OCI-LY7 (cell line): ENCODE results near the gene ZCCHC10.

ENCODE experiments used
- EZH2phosphoT487 ChIP-seq: fragments of 200-600 bp; sonication (generic); IDR thresholded peaks from 2 replicates; pipeline ENCODE4 v1.6.1; 2018; ENCODE audit warnings: low read depth, borderline replicate concordance, mild to moderate bottlenecking, mixed run types, antibody characterized with exemption, low read length, moderate library complexity, mixed read lengths
- TF ChIP-seq, protein P1 (sequence below): fragments of 200-600 bp; sonication (generic); conservative IDR thresholded peaks from 2 replicates; pipeline ENCODE4 v1.5.1; 2014; ENCODE audit warnings: mild to moderate bottlenecking, antibody characterized with exemption, low read length, moderate library complexity, mixed read lengths

DNA sequence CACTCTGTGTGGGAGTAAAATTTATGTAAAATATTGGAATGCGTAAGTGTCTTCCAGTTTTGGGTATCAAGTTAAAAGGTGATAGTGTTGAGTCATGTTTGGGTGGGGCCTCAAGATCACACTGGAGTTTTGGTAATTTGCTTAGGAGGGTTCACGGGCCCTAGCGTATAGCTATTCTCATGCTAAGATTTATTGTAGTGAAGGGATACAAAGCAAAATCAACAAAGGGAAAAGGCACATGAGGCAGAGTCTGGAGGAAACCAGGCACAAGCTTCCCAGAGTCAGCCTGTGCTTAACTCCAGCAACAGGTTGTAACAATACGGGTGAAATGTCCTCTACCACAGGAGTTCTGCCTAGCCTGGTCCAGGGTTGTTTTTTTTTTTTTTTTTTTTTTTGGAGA lies 45.7 kb upstream of the ZCCHC10 start:
- TF ChIP-seq, protein P1, sequence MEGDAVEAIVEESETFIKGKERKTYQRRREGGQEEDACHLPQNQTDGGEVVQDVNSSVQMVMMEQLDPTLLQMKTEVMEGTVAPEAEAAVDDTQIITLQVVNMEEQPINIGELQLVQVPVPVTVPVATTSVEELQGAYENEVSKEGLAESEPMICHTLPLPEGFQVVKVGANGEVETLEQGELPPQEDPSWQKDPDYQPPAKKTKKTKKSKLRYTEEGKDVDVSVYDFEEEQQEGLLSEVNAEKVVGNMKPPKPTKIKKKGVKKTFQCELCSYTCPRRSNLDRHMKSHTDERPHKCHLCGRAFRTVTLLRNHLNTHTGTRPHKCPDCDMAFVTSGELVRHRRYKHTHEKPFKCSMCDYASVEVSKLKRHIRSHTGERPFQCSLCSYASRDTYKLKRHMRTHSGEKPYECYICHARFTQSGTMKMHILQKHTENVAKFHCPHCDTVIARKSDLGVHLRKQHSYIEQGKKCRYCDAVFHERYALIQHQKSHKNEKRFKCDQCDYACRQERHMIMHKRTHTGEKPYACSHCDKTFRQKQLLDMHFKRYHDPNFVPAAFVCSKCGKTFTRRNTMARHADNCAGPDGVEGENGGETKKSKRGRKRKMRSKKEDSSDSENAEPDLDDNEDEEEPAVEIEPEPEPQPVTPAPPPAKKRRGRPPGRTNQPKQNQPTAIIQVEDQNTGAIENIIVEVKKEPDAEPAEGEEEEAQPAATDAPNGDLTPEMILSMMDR = no peak
- TF ChIP-seq EZH2phosphoT487 = no peak
